ENCODE measurements around the gene FEM1A. TPM values are rescaled to one million over a fixed set of nuclear protein-coding genes. Genes with fewer than 3 reads are reported as not detected.
A peak's percentile ranks its signal among the peaks of the same experiment; 100 is the strongest.
"Not testable (repeated sequence)": the region's sequence is repeated elsewhere in the genome, so short reads cannot be mapped to it uniquely, and the experiment has no call there.

Gene FEM1A
- total and polyA plus RNA-seq, 8 donors = 3.5 to 30.7 (median 9.0) TPM

- H3K4me3 ChIP-seq = no peak overlapping the region
- no peak for TF ChIP-seq CTCF (IDR thresholded peaks at IDR 0.05)
- 66 to 99% (median 89%) methylated on average over 4 of the region's 4 CpGs for WGBS, 5 donors
- intact Hi-C loops (cut with DNase I; ENCODE audit: low total_unique reads) = no loop called here
- no peaks in the 10 kb centered on the region for H3K9me3 ChIP-seq
- H3K27me3 ChIP-seq = no peaks in the 10 kb centered on the region
- peaks cover 20 to 74% (median 54%) of the 10 kb centered on the region in 4 donors for H3K36me3 ChIP-seq
- H3K4me1 ChIP-seq = peaks cover 22 to 27% (median 26%) of the 10 kb centered on the region in 4 donors
- DNase-seq = no peak
- no peak overlapping the region for H3K27ac ChIP-seq
These were observed 29.7 kb downstream of the FEM1A start for GRCh38 chr19:4821265-4821664.

- H3K9me3 ChIP-seq; H3K27me3 ChIP-seq; DNase-seq; intact Hi-C loops (cut with DNase I; ENCODE audit: low total_unique reads); H3K27ac ChIP-seq; H3K4me3 ChIP-seq: not testable (repeated sequence)
- Histone ChIP-seq H3K4me1 (peaks cover 16 to 28% (median 17%) of the 10 kb centered on the region in 4 donors), H3K36me3 (peaks cover 10 to 63% (median 43%) of the 10 kb centered on the region in 4 donors)
- 96 to 98% (median 96%) methylated on average over 7 of the region's 7 CpGs for WGBS, 5 donors
These were observed 30.8 kb downstream of the FEM1A start for GRCh38 chr19:4822354-4822753.

GRCh38 chr19:4823577-4823976, 32.0 kb downstream of the FEM1A start:
- no peak for DNase-seq
- TF ChIP-seq POLR2AphosphoS5 (IDR thresholded peaks at IDR 0.05) (no peak), POLR2A (IDR thresholded peaks at IDR 0.05) (no peak), EP300 (IDR thresholded peaks at IDR 0.05) (no peak), CTCF (IDR thresholded peaks at IDR 0.05) (no peak)
- intact Hi-C loops (cut with DNase I; ENCODE audit: low total_unique reads) = no loop called here
- Histone ChIP-seq H3K4me1 (peaks cover 9 to 28% (median 14%) of the 10 kb centered on the region in 4 donors), H3K4me3 (no peak overlapping the region), H3K36me3 (peaks cover 0 to 51% (median 31%) of the 10 kb centered on the region in 4 donors), H3K27me3 (no peaks in the 10 kb centered on the region), H3K9me3 (no peaks in the 10 kb centered on the region), H3K27ac (no peak overlapping the region)
- WGBS, 5 donors = 76 to 97% (median 85%) methylated on average over 6 of the region's 6 CpGs

- H3K27me3 ChIP-seq = no peaks in the 10 kb centered on the region
- TF ChIP-seq CTCF (IDR thresholded peaks at IDR 0.05) = peak in 2 of 7 experiments; percentile 15 to 33
- no peak for TF ChIP-seq EP300 (IDR thresholded peaks at IDR 0.05)
- TF ChIP-seq POLR2AphosphoS5 (IDR thresholded peaks at IDR 0.05) = no peak
- H3K27ac ChIP-seq = peak overlapping the region; percentile 79 to 97 (median 94)
- peak overlapping the region in 3 of 4 donors; percentile 70 to 86 (median 85) for H3K4me3 ChIP-seq
- peak; percentile 61 to 71 for DNase-seq
- peaks cover 0 to 17% (median 12%) of the 10 kb centered on the region in 4 donors for H3K36me3 ChIP-seq
- no peaks in the 10 kb centered on the region for H3K9me3 ChIP-seq
- 25 to 49% (median 32%) methylated on average over 15 to 16 of the region's 16 CpGs for WGBS, 5 donors
- peaks cover 22 to 50% (median 34%) of the 10 kb centered on the region in 4 donors for H3K4me1 ChIP-seq
- intact Hi-C loops (cut with DNase I; ENCODE audit: low total_unique reads) = no loop called here
These were observed 37.6 kb downstream of the FEM1A start for GRCh38 chr19:4829001-4829712.

- peaks cover 0 to 7% (median 6%) of the 10 kb centered on the region in 4 donors for H3K36me3 ChIP-seq
- no peaks in the 10 kb centered on the region for H3K9me3 ChIP-seq
- H3K4me1 ChIP-seq = peaks cover 22 to 50% (median 34%) of the 10 kb centered on the region in 4 donors
- H3K4me3 ChIP-seq = peak overlapping the region; percentile 70 to 93 (median 86)
- H3K27me3 ChIP-seq = no peaks in the 10 kb centered on the region
- peak overlapping the region; percentile 93 to 97 (median 96) for H3K27ac ChIP-seq
- no peak for TF ChIP-seq POLR2AphosphoS5 (IDR thresholded peaks at IDR 0.05)
- TF ChIP-seq POLR2A (IDR thresholded peaks at IDR 0.05) = no peak
- TF ChIP-seq EP300 (IDR thresholded peaks at IDR 0.05) = no peak
- TF ChIP-seq CTCF (IDR thresholded peaks at IDR 0.05) = no peak
- WGBS, 5 donors = 78 to 82% (median 80%) methylated on average over 6 of the region's 6 CpGs
- intact Hi-C loops (cut with DNase I; ENCODE audit: low total_unique reads) = no loop called here
- no peak for DNase-seq
These were observed 38.8 kb downstream of the FEM1A start for GRCh38 chr19:4830332-4830731.
